Measurements from ENCODE around the gene UTP25.

The UTP25 gene

DNA sequence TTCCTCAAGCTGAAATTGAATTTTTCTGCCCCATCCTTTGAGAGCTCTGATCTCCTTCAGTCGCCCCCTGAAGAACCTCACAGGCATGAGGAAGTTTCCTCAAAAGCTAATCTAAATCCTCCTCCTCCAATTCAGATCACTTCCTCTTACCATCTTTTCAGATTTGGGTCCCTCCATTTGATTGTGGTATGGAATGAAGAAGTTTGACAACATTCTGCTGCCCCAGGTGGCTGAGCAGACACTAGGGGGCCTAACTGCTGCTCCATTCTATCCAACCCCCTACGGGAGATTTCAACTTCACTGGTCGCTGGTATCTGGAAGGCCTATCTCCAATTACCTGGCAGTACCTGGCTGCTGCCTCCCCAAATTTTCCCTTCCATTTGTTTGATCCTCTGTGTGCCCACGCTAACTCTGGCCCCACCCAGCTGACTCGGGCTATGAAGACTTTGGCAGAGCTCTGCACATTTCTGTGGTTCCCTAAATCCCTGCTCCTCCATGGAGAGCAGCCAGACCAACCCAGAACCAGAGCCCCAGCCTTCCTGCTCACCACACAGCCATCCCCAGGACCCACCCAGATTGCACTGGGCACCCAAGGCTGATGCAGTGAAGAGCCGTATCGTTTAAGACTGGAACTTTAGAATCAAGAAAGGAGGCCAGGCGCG, 29.7 kb upstream of the UTP25 start:
- DNase-seq, result no peak
- Mint-ChIP-seq H3K27ac (no peak overlapping the region), H3K4me3 (no peak overlapping the region), H3K27me3 (ENCODE audit: low read depth, poor library complexity) (peaks cover 56% of the 10 kb centered on the region), H3K9me3 (no peaks in the 10 kb centered on the region), H3K36me3 (ENCODE audit: low read depth) (no peaks in the 10 kb centered on the region), H3K4me1 (no peaks in the 10 kb centered on the region)
- TF ChIP-seq, protein P1, sequence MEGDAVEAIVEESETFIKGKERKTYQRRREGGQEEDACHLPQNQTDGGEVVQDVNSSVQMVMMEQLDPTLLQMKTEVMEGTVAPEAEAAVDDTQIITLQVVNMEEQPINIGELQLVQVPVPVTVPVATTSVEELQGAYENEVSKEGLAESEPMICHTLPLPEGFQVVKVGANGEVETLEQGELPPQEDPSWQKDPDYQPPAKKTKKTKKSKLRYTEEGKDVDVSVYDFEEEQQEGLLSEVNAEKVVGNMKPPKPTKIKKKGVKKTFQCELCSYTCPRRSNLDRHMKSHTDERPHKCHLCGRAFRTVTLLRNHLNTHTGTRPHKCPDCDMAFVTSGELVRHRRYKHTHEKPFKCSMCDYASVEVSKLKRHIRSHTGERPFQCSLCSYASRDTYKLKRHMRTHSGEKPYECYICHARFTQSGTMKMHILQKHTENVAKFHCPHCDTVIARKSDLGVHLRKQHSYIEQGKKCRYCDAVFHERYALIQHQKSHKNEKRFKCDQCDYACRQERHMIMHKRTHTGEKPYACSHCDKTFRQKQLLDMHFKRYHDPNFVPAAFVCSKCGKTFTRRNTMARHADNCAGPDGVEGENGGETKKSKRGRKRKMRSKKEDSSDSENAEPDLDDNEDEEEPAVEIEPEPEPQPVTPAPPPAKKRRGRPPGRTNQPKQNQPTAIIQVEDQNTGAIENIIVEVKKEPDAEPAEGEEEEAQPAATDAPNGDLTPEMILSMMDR (IDR thresholded peaks at IDR 0.05), result no peak

DNA sequence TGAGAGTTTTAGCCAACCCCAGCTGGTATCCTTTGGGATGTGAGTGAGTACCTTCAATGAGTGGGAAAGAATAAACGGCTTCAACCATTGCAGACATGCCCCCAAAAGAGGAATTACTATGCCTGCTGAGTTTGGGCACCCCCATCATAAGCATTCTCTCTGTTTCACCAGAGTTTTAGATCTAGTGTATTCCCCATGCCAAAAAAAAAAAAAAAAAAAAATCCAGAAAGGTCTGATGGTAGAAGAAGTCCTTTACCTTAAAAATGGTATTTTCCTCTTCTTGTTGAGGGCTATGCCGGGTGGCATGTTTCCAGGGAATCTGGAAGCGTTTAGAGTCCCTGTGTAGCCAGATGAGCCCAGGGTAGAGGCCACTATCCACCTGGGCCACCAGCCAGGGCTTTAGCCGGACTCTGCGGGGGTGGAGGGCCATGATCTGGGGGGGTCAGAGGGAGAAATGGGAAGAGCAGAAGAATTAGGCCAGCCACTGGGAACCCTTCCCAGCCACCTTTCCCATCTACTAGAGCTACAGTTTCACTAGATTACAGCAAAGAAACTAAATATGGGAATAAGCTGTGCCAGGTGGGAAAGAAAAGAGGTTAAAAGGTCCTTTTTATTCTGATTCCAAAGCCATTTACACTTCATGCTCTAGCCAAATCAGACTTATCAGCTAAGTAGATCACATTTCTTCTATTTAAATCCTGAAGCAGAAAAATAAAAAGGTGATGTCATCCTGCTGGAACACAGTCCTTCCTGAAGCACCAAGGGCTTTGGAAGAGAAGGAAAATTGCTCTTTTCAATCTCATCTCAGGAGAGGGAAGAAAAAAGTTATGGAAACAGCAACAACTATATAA, 26.6 kb upstream of the UTP25 start:
- peaks cover 74% of the 10 kb centered on the region for H3K27me3 Mint-ChIP-seq (ENCODE audit: low read depth, poor library complexity)
- no peak for DNase-seq
- H3K9me3 Mint-ChIP-seq, result no peaks in the 10 kb centered on the region
- TF ChIP-seq, protein P1 (IDR thresholded peaks at IDR 0.05), result no peak
- H3K4me3 Mint-ChIP-seq, result no peak overlapping the region
- no peaks in the 10 kb centered on the region for H3K36me3 Mint-ChIP-seq (ENCODE audit: low read depth)
- peaks cover 6% of the 10 kb centered on the region for H3K4me1 Mint-ChIP-seq
- no peak overlapping the region for H3K27ac Mint-ChIP-seq

DNA sequence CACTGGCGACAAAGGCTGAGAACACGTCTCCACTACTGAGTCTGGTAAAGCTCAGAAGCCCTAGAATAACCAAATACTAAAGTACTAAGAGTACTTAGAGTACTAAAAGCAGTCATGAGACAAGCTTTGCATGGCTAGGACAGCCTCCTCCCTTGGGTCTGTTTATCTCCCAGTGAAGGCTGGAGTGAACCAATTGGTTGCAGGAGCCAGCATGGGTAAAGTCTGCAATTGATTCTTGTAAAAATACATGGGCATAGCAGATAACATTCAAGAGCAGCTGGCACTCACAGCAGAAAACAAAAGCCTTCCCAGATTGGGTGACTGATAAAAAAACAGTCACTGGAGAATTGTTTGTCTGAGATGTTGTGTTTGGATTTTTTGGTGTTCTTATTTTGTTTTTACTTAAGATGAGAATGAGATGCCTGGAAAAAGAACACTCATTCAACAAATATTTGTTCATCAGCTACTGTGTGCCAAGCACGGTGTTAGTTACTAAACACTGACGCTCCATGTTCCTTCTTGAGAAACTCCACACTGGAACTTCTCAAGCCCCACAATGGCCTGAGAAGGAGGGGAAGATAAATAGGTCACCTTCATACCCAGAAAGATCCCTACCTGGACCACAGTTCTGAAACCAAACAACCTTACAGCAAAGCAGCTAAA, 25.5 kb upstream of the UTP25 start:
- DNase-seq, result no peak
- H3K4me3 Mint-ChIP-seq, result no peak overlapping the region
- H3K9me3 Mint-ChIP-seq, result no peaks in the 10 kb centered on the region
- no peak overlapping the region for H3K27ac Mint-ChIP-seq
- no peaks in the 10 kb centered on the region for H3K36me3 Mint-ChIP-seq (ENCODE audit: low read depth)
- TF ChIP-seq, protein P1 (IDR thresholded peaks at IDR 0.05), result no peak
- peaks cover 68% of the 10 kb centered on the region for H3K27me3 Mint-ChIP-seq (ENCODE audit: low read depth, poor library complexity)
- H3K4me1 Mint-ChIP-seq, result peaks cover 7% of the 10 kb centered on the region

DNA sequence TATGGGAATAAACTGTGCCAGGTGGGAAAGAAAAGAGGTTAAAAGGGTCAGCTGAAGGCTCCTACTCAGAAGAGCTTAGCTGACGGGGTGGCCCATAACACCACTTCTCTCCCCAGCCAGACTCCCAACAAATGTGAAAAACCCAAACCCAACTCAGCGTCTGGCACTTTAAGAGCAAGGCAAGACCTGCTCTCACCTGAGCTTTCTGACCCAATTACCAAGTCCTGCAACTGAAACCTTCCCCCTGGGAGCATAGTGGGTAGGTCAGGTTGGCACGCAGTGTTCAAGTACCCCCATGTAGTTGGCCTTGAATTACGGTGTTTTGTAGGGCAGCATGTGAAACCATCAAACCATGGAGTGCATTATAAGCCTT, 25.0 kb upstream of the UTP25 start:
- TF ChIP-seq, protein P1 (IDR thresholded peaks at IDR 0.05), result no peak
- no peak for DNase-seq
- H3K27ac Mint-ChIP-seq, result no peak overlapping the region
- peaks cover 68% of the 10 kb centered on the region for H3K27me3 Mint-ChIP-seq (ENCODE audit: low read depth, poor library complexity)
- no peaks in the 10 kb centered on the region for H3K9me3 Mint-ChIP-seq
- peaks cover 7% of the 10 kb centered on the region for H3K4me1 Mint-ChIP-seq
- no peaks in the 10 kb centered on the region for H3K36me3 Mint-ChIP-seq (ENCODE audit: low read depth)
- H3K4me3 Mint-ChIP-seq, result no peak overlapping the region

GRCh38 chr1:209803568-209803967, 24.2 kb upstream of the UTP25 start:
- peaks cover 7% of the 10 kb centered on the region for H3K4me1 Mint-ChIP-seq
- no peak overlapping the region for H3K4me3 Mint-ChIP-seq
- DNase-seq, result no peak
- H3K27me3 Mint-ChIP-seq (ENCODE audit: low read depth, poor library complexity), result peaks cover 64% of the 10 kb centered on the region
- H3K27ac Mint-ChIP-seq, result no peak overlapping the region
- H3K9me3 Mint-ChIP-seq, result no peaks in the 10 kb centered on the region
- TF ChIP-seq, protein P1 (IDR thresholded peaks at IDR 0.05), result no peak
- no peaks in the 10 kb centered on the region for H3K36me3 Mint-ChIP-seq (ENCODE audit: low read depth)
